GM19324 (cell line): ENCODE data around the gene ALKBH5.

Experiments used
- ATAC-seq: cut with Tn5 transposase; IDR thresholded peaks from one replicate; pipeline ENCODE4 v1.9.1; 2021; ENCODE audit warnings: mild to moderate bottlenecking, moderate library complexity; ENCODE audit not compliant: unreplicated experiment, low FRiP score

The ALKBH5 gene

GRCh38 chr17:18157354-18157985 is 26.2 kb upstream of the ALKBH5 start:
- ATAC-seq: no peak

GRCh38 chr17:18158022-18158600 is 25.5 kb upstream of the ALKBH5 start:
- peak; percentile 40 for ATAC-seq

GRCh38 chr17:18159551-18160120 is 24.0 kb upstream of the ALKBH5 start:
- ATAC-seq: no peak

- no peak for ATAC-seq
These were observed 23.3 kb upstream of the ALKBH5 start for GRCh38 chr17:18160128-18160856.

- ATAC-seq: no peak
These were observed 22.2 kb upstream of the ALKBH5 start for GRCh38 chr17:18161207-18162145.

GRCh38 chr17:18163547-18163946 is 20.1 kb upstream of the ALKBH5 start:
- ATAC-seq: no peak

- no peak for ATAC-seq
These were observed 16.7 kb upstream of the ALKBH5 start for GRCh38 chr17:18166894-18167293.

- no peak for ATAC-seq
These were observed 16.2 kb upstream of the ALKBH5 start for GRCh38 chr17:18167421-18167820.

- ATAC-seq: no peak
These were observed 10.9 kb upstream of the ALKBH5 start for GRCh38 chr17:18172531-18173278.

GRCh38 chr17:18173740-18174139 is 9.9 kb upstream of the ALKBH5 start:
- no peak for ATAC-seq

GRCh38 chr17:18176176-18176575 is 7.5 kb upstream of the ALKBH5 start:
- ATAC-seq: no peak

- ATAC-seq: no peak
These were observed 6.5 kb upstream of the ALKBH5 start for GRCh38 chr17:18177133-18177532.

- no peak for ATAC-seq
These were observed 5.9 kb upstream of the ALKBH5 start for GRCh38 chr17:18177722-18178121.

GRCh38 chr17:18179196-18179595 is 4.4 kb upstream of the ALKBH5 start:
- ATAC-seq: no peak

GRCh38 chr17:18179804-18180203 is 3.8 kb upstream of the ALKBH5 start:
- ATAC-seq: no peak

GRCh38 chr17:18181358-18181757 is 2.3 kb upstream of the ALKBH5 start:
- ATAC-seq: no peak

GRCh38 chr17:18182110-18182977 is 1.3 kb upstream of the ALKBH5 start:
- ATAC-seq: no peak

- ATAC-seq: peak; percentile 39
These were observed 672 bp upstream of the ALKBH5 start for GRCh38 chr17:18182978-18183333.
